M059J (cell line): ENCODE results near the gene MAPK8. TPM values are rescaled to one million over a fixed set of nuclear protein-coding genes. Genes with fewer than 3 reads are reported as not detected.

Experiments used
- DNase-seq: peaks from one replicate; pipeline ENCODE4 v3.0.0-alpha.2; 2012; ENCODE audit warnings: low read depth
- total RNA-seq: library from RNA; depleted of rRNA; stranded (reverse); fragments of >200 nt; shearing (Covaris generic); gene quantifications from 2 replicates; pipeline ENCODE4 v1.2.3, GENCODE V29; 2014

Gene MAPK8
- total RNA-seq, 1 experiment from 2014 or later = 149 TPM

DNA sequence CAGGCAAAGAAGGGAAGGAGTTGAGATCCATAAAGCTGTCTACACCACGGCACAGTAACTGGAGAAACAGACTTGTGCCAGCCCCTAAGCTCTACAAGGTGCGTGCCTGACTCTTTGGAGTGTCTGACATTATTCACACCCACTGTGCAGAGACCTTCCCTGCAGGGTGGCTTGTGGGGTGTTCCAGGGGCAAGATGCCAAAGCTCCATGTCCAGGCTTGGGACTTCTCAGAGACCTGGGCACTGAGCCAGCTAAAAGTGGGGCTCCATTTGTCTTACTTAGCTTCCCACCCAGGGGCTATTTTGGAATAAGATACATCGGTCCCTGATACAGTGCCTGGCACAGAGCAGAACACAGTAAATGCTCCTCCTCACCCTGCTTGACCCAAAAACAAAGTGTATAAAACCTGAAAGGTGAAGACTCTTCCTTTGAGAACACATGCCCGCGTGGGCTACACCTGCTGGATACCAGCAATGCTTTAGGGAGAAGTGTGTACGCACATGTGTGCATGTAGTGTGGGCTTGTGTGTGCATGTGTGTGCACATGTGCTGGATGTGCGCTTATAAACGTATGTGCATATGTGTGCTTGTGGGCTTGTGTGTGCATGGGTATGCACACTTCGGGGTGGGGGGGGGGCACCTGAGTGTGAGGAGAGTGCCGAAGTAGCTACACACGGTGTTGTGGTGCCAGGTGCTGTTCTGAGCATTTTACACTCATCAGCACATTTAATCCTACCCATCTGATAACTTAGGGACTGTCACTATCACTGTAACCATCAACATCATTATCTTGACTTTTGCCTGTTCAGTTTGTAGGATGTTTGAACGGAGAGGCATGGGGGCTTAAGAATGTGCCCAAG lies 155.4 kb downstream of the MAPK8 start:
- DNase-seq = no peak

DNA sequence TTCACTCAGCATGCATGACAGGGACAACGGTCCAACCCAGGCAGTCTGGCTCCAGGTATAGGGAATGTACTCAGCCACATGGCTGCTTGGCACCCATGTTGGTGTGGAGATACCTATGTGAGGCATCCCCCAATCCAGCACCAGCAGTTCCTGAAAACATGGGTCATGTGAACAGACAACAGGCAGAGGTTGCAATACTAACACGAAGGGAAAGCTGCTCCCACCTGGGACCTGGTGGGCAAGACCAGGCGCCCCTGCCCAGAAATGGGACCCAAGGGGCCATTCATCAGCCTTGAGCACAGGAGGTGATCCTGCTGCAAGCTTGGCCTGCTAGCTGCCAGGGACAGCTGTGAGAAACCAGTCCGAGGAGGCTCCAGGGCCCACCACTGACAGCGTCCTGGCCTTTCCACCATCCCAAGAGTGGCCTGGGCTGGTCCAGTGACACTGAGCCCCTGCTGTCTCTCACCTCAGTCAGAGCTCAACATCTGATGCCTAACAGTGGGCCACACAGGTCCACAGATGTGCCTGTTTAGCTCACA lies 156.1 kb downstream of the MAPK8 start:
- DNase-seq = no peak

DNA sequence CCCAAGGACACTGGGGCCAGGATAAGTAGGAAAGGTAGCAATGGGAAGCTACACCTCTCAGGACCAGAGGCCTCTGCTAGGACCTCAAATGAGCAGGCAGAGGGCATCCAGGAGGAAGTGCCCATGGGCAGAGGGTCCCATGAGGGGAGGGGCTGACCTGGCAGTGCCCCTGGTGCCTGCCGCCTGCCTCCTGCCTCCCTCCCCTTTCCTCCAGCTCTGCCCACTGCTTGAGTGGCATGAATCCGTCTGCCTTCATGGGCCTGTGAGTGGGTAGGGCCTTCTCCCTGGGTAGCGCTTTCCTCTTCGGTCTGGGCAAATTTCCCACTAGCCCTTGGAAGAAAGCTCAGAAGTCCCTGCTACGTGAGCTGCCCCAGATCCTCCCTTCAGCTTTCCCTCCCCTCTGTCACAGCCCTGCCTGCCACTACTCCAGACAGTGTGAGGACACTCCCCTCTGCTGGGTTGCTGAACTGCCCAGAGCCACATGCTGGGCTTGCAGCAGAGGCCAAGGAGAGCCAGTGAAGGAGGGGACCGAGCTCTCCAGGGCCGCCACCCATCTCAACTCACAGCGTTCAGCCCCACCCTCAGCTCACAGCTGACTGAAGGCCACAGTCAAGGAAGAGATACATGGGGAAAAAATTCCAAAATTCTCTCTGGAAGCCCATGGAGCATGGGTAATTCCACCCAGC lies 157.0 kb downstream of the MAPK8 start:
- DNase-seq = no peak

DNA sequence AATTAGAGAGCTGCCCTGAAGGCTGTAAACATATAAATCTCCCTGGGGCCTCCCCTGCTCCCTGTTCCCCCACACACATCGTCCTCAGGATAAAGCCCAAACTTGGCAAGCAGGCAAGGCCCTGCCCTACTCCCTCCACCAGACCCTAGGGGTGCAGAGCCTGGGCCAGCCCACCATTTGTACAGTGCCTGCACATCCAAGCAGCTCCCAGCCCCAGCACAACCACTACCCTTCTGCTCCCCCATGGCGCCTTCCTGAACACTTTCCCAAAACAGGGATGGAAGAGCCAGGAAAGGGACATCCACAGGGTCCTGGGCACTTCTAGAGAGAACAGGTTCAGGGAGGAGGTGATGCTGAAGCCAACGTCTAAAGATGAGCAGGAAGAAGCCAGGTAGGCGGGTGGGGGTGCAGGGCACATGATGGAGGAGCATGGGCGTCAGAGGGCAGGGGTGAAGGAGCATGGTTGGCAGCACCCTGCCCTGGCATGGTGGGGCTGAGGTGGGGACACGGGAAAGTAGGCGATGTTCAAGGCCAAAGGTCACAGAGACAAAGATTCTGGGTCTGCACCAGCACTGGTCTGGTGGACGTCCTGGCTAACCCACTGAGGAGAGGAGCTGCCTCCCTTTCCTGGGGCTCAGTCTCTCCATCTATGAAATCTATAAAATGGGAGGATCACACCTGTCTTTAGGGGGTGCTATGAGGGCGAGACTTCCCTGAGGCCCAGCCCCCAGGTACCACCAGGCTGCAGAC lies 157.8 kb downstream of the MAPK8 start:
- no peak for DNase-seq

DNA sequence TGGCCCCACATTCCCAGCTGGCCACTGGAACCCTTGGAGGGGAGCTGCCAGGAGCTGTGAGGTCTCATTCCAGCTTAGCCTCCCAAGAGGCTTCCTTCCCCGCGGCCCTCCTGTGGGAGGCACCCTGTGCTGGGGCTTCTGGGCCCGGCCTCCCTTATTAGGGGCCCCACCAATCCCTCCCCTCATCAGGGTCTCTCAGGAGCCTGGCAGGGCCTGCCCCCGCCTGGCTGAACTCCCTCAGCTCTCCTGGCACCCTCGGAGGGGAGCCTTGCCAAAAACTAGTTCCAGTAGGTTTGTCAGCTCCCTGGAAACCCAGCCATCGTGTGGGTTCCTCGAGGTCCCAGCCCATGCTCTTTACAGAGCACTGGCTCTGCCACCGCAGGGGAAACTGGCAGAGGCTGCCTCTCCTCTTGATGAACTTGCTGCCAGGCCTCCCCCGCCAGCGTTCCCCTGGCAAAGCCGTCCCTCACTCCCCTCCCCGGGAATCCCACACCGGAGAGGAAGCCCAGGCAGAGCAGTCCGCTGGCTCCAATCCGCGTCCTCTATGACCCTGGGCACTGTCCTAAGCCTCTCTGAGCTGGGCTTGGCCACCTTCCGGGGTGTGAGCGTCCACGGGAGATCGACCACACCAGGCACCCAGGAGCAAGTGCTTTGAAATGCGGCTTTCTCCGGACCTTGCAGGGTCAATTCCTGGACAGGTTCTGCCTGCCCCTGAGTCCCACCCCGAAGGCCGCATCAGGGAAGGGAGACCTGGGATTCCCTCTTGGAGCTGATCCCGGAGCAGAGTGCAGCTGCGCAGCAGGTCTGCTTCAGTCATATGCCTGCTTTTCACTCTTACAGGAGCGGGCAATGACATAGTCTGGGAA lies 158.6 kb downstream of the MAPK8 start:
- DNase-seq = no peak

DNA sequence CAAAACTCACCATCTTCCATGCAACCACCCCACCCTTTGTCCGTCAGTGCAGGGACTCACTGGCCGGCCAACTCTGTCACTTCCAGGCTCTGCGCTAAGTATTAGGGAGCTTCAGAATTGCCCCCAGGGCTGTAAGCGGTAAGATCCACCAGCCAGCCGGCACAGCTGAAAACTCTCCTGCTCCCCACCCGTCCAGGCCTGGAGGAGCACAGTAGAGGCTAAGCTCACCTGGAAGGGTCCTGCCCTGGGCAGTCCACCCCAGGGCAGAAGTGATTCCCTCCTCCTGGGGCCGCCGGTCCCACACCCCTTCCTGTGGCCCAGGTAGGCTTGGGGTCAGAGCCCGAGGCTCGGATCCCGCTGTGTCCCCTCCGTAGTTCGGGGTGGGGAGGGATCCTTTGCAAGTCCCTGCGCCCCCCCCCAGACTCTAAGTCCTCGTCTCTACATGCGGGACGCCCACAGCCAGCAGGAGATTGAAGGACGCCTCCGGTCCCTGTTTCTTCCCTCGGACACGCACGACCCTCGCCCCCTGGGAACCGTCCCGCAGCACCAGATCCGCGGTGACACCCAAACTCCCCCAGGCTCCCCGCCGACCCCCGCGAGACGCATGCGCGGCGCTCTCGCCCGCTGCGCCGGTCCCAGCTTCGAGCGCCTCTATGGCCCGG lies 159.5 kb downstream of the MAPK8 start:
- DNase-seq = no peak

DNA sequence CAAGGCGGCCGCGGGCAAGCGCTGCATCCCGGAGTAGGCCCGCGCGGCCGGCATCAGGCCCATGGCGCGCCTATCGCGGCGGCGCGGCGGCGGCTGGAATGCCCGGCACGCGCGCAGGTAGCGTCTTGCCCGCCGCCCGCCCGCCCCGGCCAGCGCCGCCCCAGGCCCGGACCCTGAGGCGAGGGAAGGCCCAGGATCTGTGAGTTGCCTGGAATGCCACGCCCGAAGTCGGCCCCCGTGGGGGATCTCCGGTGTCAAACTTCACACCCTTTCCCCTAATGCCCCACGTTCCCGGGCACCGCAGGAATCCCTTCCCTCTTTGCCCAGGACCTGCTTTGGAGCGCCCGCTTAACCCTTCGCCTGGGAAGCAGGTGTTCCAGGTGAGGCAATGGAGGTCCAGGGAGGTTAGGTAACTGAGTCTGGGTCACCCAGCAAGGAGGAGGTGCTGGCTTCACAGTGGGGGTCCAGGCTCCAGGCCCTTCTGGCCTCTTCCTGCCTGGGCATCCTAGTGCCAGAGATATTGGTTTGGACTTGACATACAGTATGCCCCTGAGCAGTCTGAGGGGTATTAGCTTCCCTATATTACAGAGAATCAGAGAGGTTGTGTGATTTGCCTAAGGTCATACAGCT lies 160.2 kb downstream of the MAPK8 start:
- DNase-seq = no peak

DNA sequence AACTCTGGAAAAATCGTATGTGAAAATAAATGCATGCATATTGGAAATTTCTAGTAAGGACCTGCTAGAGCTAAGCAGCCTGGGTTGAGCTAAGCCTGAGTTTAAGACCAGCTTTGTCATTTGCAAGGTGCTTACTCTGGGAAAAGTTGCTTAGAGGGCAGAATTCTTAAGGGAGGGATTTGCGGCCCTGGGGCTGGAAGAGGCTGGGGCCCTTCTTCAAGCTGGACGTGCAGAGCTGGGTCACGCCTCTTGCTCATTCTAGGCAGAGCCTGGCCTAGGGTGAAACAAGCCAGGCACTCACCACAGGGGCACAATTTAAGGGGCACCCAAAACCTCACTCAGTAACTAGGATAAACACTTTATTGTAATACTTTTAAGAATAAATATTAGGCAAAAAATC lies 161.2 kb downstream of the MAPK8 start:
- DNase-seq = no peak

DNA sequence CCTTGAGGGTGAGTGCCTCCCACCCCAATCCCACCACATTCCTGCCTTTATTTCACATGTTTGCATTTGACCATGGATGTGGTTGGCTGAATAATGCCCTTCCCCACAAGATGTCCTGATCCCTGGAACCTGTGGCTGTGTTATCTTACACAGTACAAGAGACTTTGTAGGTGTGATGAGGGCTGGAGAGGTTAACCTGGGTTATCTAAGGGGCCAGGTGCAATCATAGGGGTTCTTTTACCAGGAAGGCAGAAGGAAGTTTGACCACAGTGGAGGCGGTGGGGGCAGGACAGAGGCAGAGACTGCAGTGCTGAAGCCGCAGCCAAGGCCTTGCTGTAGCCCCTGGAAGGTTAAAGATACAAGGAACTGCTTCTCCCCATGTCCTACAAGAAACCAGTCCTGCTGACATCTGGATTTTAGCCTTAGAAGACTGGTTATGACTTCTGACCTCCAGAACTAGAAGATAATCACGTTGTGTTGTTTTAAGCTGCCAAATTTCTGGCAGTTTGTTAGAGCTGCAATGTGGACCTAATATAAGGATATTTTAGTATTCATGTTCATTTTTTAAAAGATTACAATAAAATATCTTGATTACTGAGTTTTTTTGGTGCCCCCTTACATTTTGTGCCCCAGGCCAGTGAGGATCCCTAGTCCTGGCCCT lies 161.8 kb downstream of the MAPK8 start:
- no peak for DNase-seq

DNA sequence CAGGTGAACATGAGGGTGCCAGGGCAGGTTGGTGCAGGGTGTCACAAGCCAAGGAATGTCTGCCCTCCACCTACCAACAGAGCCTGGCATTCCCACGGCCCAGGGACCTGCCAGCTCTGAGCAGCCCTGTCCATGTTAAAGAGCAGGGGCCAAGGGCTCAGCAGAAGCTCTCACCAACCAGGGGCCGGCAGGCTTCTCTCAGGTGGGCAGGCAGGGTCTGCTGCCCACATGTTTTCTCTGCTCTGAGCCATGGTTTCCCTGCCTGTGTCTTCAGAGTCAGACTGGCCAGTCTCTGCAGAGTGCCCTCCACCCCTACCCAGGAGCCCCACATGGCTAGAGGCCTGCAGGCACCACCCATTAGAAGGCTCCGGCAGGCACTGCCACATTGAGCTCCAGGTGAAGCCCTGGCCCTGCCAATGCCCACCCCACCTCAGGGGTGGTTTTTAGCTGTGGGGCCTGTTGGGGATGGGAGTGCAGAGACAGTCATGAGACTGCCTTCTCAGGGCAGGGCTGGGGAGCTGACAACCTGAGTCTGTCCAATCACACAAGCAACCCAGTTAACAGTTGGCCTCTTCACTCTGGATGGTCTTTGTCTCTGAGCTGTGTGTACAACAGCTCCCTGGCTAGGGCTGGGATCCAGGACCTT lies 162.5 kb downstream of the MAPK8 start:
- no peak for DNase-seq

DNA sequence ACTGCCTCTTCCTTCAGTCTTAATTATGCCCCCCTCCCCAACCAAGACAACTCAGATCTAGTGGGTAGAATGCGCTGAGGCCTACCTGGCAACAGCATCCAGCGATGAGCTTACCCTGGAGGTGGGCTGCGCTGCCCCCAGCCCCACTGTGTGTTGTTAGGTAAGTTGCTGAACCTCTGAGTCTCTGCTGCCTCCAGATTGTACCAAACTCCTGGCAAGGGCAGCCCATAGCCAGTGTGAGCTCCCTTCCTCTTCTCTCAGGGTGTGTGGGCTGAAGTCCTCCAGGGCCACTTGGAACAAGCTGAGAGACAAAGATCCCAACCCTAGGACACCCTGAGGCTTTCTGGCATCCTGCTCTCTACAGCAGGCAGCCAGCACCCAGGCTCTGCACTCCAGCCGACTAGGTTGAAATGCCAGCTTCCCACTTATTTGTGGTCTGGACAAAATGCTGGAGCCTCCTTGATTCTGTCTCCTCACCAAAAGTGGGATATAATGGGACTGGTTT lies 163.1 kb downstream of the MAPK8 start:
- DNase-seq = no peak

DNA sequence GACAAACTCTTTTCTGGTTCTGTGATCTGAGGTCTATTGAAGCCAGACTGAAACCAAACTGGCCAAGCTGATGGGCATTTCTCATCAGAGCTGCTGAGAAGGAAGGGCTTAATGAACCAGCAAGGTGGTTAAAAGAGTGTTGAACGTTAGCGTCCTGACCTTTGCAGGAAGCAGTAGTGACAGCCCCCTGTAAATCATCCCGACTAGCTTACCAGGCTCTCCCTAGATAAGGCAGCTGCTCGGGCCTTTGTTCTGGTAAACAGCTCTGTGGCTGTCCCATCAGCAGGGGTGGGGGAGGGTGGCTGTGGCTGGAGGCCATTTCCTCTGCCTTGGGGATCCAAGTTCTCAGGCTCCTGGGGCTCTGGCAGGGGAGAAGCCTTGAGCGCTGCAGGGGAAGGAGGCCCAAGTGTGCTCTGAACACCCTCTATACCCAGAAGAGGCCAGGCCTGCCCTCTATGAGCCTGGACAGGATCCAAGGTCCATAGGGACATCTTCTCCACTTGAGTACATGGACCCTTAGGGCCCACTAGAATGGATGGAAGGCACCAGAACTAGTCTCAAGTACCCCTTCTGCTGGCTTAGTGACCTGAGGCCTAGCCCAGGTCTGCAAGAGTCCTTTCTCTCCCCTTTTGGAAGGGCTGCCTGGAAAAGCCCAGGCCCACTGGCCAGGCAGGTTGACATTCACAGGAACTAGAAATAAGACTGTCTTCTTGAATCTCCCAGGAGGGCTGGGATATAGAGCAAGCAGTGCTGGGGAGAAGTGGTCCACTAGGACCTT lies 163.8 kb downstream of the MAPK8 start:
- DNase-seq = no peak

DNA sequence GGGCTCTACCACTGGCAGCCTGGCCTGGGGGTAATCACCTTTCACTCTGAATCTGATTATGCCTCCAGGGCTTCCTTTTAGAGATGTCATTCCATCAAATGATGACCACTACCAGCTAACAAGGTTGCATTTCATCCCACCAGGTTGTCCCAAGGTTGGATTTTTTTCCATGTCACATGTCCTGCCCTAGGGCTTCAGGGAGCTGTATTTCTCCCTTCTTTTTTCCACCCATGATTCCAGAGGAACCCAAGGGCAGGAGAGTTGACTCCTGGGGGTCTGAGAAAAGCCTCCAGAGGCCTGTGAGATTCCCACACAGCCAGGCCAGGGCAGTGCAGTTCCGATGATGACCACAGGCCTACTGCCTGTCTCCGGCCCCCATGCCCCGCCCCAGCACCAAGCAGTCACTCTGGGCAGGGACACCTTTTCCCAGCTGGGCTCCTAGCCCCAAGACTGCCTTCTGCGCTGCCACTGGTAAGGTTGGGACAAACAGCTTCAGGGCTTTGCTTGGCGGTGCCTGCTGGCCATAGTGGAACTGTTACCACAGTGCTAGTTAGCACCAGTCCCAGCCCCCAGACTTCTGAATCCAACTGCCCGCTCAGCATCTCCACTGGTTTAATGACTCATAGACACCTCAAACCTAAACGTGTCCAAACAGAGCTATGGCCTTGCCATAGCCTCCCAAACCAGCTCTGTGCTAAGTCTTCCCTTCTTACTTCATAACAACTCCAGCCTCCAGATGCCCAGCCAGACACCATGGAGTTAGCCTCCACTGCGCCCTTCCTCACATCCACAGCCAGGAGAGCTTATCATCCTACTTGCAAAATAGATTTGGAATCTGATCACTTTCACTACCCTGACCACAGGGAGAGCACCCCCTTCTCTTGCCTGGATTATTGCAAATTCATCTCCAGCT lies 164.7 kb downstream of the MAPK8 start:
- peak; percentile 84 for DNase-seq

DNA sequence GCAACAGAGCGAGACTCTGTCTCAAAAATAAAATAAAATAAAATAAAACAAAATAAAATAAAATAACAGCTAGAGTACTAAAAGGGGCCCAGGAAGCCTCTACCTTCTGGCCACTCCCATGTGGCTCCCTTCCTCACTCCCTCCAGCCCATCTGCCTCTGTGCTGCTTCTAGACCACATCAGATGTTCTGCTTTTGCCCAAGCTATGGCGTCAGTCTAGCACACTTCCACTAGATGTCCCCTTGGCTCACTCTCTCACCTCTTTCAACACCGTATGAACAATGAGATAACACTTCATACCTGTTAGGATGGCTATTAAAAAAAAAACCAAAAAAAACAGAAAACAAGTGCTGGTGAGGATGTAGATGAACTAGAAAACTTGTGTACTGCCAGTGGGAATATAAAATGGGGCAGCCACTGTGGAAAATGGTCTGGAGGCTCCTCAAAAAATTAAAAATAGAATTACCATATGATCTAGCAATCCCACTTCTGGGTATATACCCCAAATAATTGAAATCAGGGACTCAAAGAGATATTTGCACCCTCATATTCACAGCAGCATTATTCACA lies 166.1 kb downstream of the MAPK8 start:
- no peak for DNase-seq

DNA sequence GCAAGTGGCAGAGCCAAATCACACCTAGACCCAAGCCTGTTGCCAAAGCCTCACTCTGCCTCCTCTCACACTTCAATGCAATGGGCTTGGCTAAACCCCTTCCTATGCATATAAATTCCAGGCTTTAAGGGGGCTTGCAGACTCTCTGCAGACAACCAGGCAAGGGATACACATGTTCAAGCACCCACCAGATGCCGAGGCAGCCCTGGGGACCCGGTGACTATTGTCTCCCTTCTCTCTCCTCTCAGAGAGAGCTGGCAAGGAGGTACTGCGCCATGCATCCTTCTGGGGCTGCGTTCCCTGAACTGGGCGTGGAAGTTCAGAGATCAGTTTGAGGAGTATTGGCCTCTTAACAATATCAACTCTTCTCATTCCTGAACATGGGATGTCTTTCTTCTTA lies 167.2 kb downstream of the MAPK8 start:
- DNase-seq = no peak

DNA sequence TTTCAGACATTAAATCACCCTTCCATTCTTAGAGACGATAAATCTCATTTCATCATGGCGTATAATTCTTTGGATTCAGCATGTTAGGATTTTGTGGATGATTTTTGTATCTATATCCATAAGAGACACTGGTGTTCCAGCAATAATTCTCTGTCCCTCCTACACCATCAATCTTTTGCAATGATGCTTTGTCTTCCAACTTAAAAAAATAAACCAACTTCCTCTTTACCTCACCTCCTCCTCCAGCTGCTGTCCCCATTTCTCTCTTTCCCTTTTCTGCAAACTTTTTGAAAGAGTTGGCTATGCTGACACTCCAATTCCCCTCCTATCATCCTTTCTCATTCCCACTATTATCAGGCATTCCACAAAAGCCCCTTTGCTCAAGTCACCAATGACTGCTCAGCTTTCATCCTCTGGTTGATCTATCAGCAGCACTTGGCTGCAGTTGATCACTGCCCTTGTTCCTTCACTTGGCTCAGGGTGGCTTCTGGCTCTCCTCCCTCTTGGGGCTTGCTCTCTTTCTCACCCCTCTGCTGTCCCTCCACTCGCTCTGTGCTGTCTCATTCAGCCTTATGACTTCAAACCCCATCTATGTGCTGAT lies 168.4 kb downstream of the MAPK8 start:
- no peak for DNase-seq

DNA sequence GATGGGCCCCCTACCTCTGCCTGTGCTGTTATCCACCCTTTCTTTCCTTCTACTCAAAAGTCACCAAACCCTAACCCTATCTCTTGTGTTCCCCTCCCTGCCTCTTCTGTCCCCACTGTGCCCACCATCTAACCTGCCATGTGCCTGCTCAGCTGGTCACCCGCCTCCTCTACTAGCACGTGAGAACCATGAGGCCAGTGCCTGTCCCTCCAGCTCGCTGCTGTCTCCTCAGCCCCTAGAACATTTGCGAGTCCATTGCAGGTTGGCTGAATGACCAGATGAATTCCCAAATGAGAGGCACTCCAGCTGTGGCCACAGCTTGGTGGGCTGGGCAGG lies 169.4 kb downstream of the MAPK8 start:
- no peak for DNase-seq
